ENCODE measurements around the gene ACTN3.

GRCh38 chr11:66546368-66546965, at the start of gene ACTN3:
- TF ChIP-seq CTCF (IDR thresholded peaks at IDR 0.05) (no peak), POLR2A (IDR thresholded peaks at IDR 0.05) (no peak)

Data from heart left ventricle (tissue), 13 donors.